Right ventricle myocardium superior (tissue), 1 donor: ENCODE results near the gene SLC12A7. TPM values are rescaled to one million over a fixed set of nuclear protein-coding genes. Genes with fewer than 3 reads are reported as not detected.
A peak's percentile ranks its signal among the peaks of the same experiment; 100 is the strongest.
"Not testable (repeated sequence)": the region's sequence is repeated elsewhere in the genome, so short reads cannot be mapped to it uniquely, and the experiment has no call there.

Source experiments
- ATAC-seq: fragments of 200-7000 bp; cut with Tn5 transposase; one replicate; pipeline ENCODE4 v1.9.1; 2020; ENCODE audit warnings: mild to moderate bottlenecking; ENCODE audit not compliant: poor library complexity
- DNase-seq: peaks from one replicate; pipeline ENCODE4 v3.0.0-alpha.2; 2020
- intact Hi-C: fragments of 100-400 bp; cut with DNase I; formaldehyde crosslinking; loops from one replicate; pipeline ENCODE4 v1.11.2; 2022
- total RNA-seq: library from RNA; stranded (reverse); fragmentation: NEBNext Ultra II Directional; extraction: Animal tissue kit (Norgen Biotek cat#: 25700); gene quantifications from one replicate; pipeline ENCODE4 v1.2.1, GENCODE V29; 2021
- donor health status: DM: no; HTN: yes; CAD: no; lungs with severe emphysema.

Gene SLC12A7
- total RNA-seq, 1 donor from 2014 or later, result 172 TPM

DNA sequence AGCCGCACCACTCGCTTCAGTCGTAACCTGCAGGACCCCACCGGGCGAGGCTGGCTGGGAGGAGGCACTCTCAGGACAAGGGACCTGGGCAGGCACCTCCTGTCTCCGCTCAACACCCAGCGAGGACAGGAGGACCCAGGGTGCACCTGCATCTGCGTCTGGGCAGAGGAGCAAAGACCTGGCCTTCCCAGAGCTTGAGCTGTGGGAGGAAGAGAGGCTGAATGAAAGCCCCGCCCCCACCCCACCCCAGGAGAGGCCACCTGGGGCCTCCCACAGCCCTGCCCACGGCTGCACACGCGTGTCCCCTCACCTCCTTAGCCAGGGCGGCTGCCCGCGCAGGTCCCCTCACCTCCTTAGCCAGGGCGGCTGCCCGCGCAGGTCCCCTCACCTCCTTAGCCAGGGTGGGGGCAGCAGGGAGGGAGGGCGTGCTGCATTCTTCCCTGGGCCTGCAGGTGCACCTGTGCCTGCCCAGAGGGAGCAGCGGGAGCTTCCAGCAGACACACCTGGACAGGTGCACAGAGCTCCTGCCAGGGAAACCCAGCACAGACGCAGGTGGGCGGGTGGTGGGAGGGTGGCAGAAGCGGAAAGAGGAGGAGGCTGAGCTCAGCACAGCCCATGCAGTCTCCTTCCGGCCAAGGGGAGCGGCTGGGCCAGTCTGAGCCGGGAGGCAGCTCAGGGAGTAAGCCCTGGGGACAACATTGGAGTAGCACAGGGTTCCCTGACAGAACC is 18.5 kb upstream of the SLC12A7 start:
- intact Hi-C loops, result loop anchor here (10.0 kb wide), 1 partner anchor 136 kb away; no protein-coding TSS in a partner anchor
- peak; percentile 44 for DNase-seq

DNA sequence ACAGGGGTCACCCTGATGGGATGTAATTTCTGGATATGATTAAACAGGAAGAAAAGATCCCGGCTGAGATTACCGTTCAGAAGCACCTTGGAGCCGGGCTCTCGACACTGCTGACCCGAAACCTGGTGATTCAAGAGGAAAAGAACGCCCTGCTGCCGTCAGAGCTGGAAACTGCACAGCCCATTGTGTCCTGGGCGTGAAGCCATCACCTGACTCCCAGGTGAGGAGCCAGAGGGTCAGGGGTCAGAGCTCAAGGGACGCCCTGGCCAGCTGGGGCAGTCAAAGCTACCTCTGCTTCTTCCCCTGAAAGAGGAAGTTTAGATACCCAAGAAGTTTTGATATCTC is 17.8 kb upstream of the SLC12A7 start:
- intact Hi-C loops, result loop anchor here (10.0 kb wide), 1 partner anchor 135 kb away; no protein-coding TSS in a partner anchor
- DNase-seq (peak; percentile 37), ATAC-seq (no peak)

More for the DNA sequence above, 18.5 kb upstream of the SLC12A7 start:
- ATAC-seq, result peak; percentile 10

DNA sequence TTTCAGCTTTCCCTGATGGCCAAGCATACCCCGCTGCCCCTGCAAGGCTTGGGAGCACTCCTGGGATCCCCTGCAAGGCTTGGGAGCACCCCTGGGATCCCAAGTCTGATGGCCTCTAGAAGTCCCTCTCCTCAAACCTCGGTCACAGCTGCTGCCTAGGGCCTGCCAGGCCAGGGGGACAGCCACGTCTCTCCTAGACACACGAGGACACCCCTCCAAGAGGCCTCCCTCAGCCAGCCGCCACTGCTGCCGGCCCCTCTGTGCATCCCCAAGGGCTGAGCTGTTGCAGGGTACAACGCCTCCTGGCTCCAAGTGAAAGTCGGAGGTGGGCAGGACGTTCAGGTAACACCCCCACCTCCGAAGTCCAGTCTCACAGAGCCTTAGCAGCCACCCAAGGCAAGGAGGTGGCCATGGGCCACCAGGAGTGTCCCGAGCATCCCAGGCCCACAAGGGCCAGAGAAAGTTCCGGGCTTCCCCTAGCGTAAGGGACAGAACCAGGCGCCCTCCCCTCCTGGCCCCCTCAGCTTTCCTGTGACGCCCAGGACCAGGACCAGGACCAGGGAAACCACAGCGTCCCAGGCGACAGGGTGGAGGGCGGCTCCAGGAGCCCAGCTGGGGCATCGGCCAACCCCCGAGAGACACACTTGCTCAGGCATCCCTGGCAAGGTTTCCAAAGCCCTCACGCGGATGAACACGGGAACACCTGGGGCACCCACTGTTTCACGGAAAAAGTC is 17.3 kb upstream of the SLC12A7 start:
- intact Hi-C loops, result no loop called here
- ATAC-seq, result no peak
- peak; percentile 43 for DNase-seq

DNA sequence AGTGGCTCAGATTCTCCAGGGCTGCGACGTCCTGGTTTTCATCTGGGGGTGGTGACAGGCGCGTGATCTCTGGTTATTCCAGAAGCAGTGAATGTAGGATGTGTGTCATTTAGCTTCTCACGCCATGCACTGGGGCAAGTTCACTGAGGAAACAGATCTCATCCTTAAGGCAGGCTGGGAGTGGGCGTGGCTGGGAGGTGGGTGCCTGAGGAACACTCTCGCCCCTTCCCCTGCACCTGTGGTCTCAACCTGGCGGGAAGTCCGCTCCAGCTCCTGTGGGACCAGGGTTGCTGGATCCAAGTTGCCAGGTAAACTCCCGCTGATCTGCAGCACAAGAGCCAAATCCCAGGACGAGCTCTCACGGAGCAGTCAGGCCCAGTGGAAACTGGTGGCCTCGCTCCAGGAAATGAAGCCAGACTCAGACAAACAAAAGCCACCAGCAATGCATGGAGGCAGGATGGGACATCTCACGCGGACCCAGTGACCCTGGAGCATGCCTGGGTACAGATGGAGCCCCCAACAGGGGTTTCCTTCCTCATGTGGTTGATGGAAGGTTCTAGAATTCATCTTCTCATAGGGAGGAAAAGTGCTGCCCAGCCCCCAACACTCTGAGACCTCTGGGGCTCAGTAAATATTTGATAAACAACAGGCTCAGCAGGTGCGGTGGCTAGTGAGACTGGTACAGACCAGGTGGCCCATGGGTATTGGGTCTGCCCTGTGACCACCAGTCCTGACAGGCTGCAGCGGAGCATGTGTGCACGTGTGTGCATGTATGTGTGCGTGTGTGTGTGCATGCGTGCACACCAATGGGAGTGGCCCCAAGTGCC is 16.3 kb upstream of the SLC12A7 start:
- intact Hi-C loops, result no loop called here
- DNase-seq (peak; percentile 81), ATAC-seq (peak; percentile 38)

DNA sequence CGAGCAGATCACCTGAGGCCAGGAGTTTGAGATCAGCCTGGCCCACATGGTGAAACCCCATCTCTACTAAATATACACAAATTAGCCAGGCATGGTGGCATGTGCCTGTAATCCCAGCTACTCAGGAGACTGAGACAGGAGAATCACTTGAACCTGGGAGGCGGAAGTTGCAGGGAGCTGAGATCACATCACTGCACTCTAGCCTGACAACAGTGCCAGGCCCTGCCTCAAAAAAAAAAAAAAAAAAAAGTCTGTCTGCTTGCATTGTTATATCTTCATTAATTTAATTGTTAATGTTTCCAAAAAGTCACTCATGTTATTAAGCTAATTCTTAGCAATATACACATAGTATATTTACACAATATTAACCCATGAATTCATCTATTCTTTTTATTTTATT is 13.8 kb upstream of the SLC12A7 start:
- ATAC-seq, intact Hi-C loops, DNase-seq: not testable (repeated sequence)

DNA sequence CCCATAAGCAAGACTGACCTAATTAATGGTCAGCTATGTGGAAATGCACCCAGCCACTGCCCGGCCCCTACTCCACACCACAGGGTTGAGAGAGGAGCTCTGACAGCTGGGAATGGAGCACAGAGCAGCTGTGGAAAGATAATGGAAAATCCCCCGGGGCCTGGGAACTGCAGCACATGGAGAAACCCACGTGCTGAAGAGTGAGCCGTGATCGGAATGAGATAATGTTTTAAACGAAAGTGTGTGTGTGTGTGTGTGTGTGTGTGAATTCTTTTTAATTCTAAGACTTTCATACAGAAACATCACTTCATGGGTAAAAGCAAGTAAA is 13.1 kb upstream of the SLC12A7 start:
- DNase-seq, result peak; percentile 86
- intact Hi-C loops, result no loop called here
- peak; percentile 70 for ATAC-seq

DNA sequence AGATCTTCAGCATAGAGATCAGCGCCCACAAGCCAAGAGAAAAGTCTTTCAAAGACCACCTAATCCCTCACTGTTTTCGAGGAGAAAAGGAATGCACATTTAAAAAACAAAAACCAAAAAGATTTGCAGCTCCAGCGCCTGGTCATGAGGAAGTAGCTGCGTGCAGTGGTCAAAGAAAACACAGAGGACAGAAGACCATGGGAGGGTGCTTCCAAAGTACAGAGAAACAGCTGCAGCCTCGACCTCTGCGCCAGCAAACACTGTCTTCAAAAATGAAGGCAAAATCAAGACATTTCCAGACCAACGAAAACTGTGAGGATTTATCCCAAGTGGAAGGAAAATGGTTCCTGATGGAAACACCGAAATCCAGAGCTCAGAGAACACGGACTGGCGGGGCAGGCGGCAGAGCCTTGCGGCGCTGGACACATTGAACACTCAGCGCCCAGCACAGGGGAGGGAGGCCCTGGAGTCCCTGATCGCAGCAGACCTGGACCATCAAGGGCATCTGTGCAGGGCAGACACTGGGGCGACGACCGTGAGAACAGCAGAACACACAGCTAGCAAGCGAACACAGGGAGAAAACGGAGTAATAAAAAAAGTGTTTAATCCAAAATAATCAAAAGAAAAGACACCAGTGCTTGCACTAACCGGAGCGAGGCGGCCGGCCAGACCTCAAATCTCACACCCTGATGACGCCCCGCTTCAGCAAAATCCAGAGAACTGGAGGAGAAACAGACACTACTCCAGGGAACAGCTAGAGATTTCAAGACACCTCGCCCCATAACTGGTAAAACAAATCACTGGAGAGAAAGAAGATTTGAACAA is 12.6 kb upstream of the SLC12A7 start:
- DNase-seq (peak; percentile 76), ATAC-seq (peak; percentile 23)
- intact Hi-C loops, result no loop called here

DNA sequence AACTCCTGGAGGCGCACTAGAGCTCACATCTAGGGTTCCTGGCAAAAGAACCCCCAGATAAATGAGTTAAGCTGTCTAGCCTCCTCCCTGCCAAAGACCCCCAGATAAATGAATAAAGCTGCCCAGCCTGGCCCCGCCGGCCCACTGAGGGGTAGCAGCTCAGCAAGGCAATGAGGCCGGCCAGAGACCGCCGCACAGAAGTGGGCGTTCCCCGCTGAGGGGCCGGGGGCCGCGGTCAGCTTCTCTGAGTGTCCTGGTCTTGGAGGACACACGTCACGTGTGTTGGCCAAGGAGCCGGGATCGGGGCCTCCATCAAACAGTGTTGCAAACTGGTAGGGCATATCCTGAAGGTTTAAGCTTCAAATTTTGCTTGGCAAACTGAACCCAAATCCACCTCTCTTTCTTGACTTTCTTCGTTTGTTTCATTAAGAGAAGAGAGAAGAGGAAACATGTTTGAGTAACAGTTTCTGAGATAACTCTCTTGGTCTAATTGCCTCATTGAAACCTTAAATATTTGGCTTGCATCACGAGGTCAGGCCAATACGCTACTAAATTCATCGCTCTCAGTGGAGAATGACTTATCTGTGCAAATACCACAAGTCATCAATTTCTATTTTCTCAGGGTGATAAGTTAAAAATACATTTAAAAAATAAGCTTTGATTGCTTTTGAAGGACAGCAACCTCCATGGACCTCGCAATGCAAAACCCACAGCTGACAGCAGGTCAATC is 11.7 kb upstream of the SLC12A7 start:
- intact Hi-C loops, result no loop called here
- ATAC-seq, result no peak
- DNase-seq, result no peak

DNA sequence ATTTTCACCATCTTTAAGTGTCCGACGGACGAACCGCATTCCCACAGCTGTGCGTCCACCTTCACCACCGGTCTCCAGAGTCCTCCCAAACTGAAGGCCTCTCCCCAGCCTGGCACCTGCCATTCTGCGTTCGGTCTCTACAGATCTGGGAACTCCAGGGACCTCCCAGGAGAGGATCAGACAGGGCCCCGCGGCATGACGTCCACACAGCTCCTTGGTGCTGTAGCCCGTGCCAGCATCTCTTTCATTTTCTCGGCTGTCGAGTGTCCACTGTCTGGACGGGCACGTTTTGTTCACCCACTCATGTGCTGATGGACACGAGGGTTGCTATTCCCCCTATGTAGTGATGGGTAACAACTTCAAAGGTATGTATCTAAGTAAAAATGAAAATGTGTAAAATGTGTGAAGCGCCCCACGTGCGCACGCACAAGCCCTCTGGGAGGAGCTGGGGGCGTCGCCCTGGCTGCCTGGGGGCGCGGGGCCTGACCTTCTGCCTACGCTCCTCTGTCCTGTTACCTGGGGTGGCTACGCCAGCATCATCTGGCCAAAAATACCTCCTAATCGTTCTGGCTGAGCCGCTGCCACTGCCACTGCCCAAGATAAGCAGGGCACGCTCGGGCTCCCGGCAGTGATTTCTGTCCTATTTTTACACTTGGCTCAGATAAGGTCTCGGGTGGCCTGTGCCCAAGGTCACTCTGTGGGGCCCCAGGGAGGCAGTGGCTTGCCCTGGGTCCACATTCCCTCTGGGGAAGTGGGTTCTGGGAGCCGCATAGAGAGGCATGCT is 10.8 kb upstream of the SLC12A7 start:
- intact Hi-C loops, result no loop called here
- DNase-seq, result peak; percentile 85
- peak; percentile 67 for ATAC-seq

DNA sequence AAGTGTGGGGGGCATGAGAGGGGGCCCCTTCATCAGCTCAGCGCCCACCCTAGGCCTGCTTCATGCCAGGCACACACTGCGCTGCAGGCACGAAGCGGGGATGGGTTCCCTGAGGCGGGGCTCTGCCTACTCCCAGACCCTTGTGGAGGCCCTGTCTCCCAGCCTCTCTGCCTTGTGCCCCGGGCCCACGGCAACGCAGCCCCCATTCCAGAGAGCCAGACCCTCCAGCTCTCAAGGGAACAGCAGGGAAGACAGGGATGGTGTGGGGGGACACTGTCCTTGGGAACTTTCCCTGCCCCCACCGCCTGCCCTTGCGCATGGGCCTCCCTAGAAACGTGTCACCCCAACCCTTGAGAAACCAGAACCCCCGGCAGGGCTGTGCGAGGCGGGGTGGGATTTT is 10.0 kb upstream of the SLC12A7 start:
- ATAC-seq, result no peak
- DNase-seq, result no peak
- intact Hi-C loops, result no loop called here

DNA sequence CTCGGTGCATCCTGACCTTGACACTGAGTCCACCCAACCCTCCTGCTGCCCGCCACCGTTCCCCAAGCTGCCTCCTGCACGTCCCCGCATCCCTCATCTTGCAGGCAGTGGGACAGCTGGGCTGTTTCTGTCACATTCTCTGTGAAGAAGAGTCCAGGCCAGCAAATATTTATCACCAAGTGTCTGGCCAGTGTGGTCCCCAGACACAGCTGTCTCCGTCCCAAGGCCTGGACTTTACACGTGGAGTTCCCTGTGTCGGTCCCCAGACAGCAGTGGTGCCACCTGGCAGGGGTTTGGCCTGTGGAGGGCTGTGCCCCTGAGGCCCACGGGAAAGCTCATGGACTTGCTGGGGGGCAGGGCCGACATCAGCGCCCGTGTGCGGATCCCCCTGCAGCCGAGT is 9.2 kb upstream of the SLC12A7 start:
- DNase-seq (no peak), ATAC-seq (no peak)

DNA sequence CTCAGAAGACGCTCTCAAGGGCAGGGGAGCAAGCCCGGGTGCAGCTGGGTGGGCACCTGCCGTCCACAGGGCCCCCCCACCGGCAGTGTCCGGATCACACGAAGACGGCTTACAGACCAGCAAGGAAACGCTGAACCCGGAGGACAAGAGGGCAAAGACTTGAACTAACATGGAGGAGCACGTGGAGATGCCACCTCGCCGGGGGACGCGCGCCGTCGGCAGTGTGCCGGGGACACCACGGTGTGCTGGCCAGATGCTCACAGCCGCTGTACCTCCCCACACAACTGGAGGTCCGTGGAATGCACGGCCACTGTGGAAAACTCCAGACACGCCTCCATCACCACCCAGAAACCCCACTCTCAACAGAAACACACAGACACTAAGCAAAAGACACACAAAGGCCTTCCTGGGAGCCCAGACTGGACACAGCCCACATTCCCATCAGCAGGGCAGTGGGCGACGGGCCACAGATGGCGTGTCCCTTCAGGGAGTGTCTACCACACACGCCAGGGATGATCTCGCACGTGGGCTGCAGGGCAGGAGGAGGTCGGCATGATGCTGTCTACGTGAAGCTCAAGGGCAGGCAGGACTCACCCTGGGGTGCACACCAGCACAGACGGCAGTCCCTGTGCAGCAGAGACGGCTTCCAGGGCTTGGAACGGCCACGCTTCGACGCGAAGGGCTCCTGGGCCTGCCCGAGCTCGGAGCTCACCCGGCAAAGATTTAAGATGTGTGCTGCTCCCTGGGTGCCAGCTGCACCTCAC is 8.6 kb upstream of the SLC12A7 start:
- DNase-seq, result no peak
- ATAC-seq, result no peak
- intact Hi-C loops, result no loop called here

More for the DNA sequence above, 9.2 kb upstream of the SLC12A7 start:
- intact Hi-C loops, result no loop called here

DNA sequence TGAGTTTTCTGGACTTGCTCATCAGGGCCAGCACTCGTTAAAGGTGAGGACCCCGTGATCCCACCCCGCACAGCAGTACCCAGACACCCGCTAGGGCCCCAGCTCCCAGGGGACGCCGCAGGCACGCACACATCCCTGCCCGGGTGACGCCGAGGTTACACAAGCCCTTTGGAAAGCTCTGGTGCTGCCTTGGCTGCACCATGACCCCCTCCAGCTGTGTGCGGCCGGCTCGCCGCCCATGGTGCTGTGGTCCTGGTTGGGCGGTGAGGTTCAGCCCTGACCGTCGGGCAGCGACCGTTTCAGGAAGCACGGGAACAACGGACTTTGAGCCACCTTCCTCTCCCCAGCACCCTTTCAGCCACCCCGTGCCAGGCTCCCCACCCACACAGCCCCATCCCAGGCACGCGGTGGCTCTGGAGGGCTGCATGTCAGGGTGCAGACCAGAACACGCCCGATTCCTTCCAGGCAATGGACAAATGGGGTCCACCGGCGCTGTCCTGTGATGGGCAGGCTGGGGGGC is 7.5 kb upstream of the SLC12A7 start:
- no peak for DNase-seq
- intact Hi-C loops, result no loop called here
- no peak for ATAC-seq

DNA sequence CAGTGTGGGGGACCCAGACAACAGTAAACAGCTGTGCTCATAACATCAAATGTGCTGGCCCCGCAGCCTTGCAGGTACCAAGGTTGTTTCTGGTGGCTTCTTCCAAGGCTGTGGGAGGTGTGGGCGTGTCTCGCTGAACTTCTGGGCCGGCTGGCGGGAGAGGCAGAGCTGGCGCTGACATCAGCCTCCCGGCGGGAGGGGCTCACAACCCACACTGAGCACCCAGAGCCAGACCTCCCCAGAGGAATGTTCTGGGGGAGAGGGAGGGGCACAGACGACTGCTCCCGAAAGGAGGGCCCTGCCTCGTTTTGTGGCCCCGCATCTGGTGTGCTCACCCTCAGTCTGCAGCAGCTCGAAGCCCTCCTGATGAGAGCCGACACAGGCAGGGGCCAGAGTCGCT is 6.9 kb upstream of the SLC12A7 start:
- DNase-seq (no peak), ATAC-seq (peak; percentile 34)
- intact Hi-C loops, result no loop called here

DNA sequence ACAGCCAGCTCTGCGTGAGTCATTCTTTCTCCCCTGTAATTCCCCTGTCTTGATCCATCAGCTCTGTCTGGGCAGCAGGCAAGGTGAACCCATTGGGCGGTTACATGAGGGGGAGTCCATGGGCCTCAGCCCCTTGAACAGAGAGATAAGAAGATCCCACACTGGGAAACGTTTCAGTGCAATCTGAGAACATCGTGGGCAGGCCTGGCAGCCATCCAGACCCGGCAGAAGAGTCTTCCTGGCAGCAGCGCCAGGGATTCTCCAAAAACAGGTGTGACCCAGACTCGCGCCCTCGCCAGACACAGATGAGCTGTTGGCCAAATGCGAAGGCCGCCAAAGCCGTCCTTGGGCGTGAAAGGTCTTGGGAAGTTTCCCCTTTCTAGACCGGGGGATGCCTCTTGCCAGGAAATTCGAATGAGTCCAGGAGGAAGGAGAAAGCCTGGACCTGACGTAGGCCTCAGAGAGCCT is 6.4 kb upstream of the SLC12A7 start:
- DNase-seq, result no peak
- no peak for ATAC-seq
- intact Hi-C loops, result no loop called here

DNA sequence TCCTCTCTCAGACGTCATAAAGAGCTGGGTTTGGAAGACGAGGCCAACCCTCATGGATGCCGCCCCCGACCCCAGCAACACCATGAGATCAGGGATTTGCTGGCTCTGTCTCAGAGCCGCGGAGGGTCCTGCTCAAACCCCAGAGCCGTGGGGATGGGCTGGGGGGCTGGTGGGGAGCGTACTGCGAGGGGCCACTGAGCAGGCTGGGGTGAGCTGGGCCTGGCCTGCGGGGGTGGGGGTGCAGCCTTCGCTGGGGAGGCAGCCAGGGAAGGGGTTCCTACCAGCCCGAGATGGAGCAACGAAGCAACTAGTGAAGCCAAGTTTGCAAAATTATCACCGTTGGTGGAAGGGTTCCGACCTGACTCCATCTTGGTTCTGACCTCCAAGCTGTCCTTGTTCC is 5.1 kb upstream of the SLC12A7 start:
- ATAC-seq (no peak), DNase-seq (no peak)
- intact Hi-C loops, result no loop called here
